K562 (cell line): ENCODE results near the gene ATP10B.

Experiments used
- CHD2 ChIP-seq: IDR thresholded peaks from 2 replicates; pipeline ENCODE4 v1.6.1; 2011; ENCODE audit warnings: low read depth, low read length
- CHD4 ChIP-seq: fragments of 200-600 bp; sonication (generic); IDR thresholded peaks from 3 replicates; pipeline ENCODE4 v1.6.1; 2012; ENCODE audit warnings: low read depth, mild to moderate bottlenecking, mixed read lengths, low read length, inconsistent platforms; ENCODE audit not compliant: insufficient read depth, insufficient replicate concordance, poor library complexity, severe bottlenecking
- MYNN ChIP-seq, 2 experiments: sonication (generic); formaldehyde crosslinking in 1 of 2; IDR thresholded peaks; 2 replicates each; pipeline versions ENCODE4 v1.5.0 to v1.6.1; 2016 to 2020; ENCODE audit warnings: antibody characterized with exemption in 1 of 2, missing genetic modification reagents in 1 of 2
- SIN3A ChIP-seq, 2 experiments: fragments of 150-350 bp in 1 of 2; IDR thresholded peaks; 2 replicates each; pipeline ENCODE4 v1.6.1; 2011 to 2016; ENCODE audit warnings: borderline replicate concordance in 2 of 2, low read depth in 2 of 2, low read length in 2 of 2, mild to moderate bottlenecking in 2 of 2, moderate library complexity in 2 of 2; ENCODE audit not compliant: control insufficient read depth in 1 of 2
- TF ChIP-seq, protein P1 (sequence below): fragments of 450-650 bp; IDR thresholded peaks from 2 replicates; pipeline ENCODE4 v1.6.1; 2017; ENCODE audit warnings: antibody characterized with exemption, mild to moderate bottlenecking

DNA sequence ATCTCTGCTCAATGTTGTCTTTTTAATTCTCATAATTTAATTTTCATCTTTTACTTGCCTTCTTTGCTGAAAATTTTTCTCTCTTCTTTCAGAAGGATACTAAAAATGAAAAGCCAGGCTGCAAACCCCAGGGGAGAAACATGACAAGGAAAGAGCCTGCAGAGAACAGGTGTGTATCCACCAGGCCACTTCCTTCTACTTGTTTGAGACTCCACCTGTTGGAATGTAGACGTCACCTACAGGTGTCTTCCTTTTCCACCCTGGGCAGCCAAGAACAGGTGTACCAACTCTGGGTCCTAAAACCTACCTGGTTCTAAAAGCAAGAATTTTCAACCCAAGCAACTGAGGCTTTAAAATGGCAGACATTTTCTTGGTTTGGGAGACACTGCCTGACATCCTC lies 166.8 kb downstream of the ATP10B start:
- no peak for TF ChIP-seq SIN3A (IDR thresholded peaks at IDR 0.05; ENCODE audit: borderline replicate concordance in 2 of 2, control insufficient read depth in 1 of 2, low read depth in 2 of 2, low read length in 2 of 2)
- TF ChIP-seq MYNN (IDR thresholded peaks at IDR 0.05), result no peak
- TF ChIP-seq MYNN (CRISPR knock-in tag; IDR thresholded peaks at IDR 0.05), result no peak
- TF ChIP-seq, protein P1, sequence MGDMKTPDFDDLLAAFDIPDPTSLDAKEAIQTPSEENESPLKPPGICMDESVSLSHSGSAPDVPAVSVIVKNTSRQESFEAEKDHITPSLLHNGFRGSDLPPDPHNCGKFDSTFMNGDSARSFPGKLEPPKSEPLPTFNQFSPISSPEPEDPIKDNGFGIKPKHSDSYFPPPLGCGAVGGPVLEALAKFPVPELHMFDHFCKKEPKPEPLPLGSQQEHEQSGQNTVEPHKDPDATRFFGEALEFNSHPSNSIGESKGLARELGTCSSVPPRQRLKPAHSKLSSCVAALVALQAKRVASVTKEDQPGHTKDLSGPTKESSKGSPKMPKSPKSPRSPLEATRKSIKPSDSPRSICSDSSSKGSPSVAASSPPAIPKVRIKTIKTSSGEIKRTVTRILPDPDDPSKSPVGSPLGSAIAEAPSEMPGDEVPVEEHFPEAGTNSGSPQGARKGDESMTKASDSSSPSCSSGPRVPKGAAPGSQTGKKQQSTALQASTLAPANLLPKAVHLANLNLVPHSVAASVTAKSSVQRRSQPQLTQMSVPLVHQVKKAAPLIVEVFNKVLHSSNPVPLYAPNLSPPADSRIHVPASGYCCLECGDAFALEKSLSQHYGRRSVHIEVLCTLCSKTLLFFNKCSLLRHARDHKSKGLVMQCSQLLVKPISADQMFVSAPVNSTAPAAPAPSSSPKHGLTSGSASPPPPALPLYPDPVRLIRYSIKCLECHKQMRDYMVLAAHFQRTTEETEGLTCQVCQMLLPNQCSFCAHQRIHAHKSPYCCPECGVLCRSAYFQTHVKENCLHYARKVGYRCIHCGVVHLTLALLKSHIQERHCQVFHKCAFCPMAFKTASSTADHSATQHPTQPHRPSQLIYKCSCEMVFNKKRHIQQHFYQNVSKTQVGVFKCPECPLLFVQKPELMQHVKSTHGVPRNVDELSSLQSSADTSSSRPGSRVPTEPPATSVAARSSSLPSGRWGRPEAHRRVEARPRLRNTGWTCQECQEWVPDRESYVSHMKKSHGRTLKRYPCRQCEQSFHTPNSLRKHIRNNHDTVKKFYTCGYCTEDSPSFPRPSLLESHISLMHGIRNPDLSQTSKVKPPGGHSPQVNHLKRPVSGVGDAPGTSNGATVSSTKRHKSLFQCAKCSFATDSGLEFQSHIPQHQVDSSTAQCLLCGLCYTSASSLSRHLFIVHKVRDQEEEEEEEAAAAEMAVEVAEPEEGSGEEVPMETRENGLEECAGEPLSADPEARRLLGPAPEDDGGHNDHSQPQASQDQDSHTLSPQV, result no peak
- no peak for TF ChIP-seq CHD2
- no peak for TF ChIP-seq CHD4
